CD8-positive, alpha-beta memory T cell (primary cell): ENCODE results near the gene ZDHHC14. TPM values are rescaled to one million over a fixed set of nuclear protein-coding genes. Genes with fewer than 3 reads are reported as not detected.

ENCODE experiments used
- CTCF ChIA-PET: fragments of 350-600 bp; sonication (Branson Sonifier 250); formaldehyde crosslinking; loops from one replicate; lab custom pipeline; 2021; ENCODE audit warnings: antibody characterized with exemption; lab: Charles Lee
- POLR2A ChIA-PET: fragments of 350-600 bp; sonication (Branson Sonifier 250); formaldehyde crosslinking; loops from one replicate; lab custom pipeline; 2021; ENCODE audit warnings: antibody characterized with exemption; lab: Charles Lee
- DNase-seq, 5 donors: peaks; one replicate each; pipeline versions ENCODE4 v3.0.0 to v3.0.0-alpha.2; 2020 to 2022; ENCODE audit warnings: mixed read lengths in 1 of 5
- H3K27ac ChIP-seq: one replicate; pipeline ENCODE4 v1.7.0; 2013; ENCODE audit warnings: low read depth, mild to moderate bottlenecking, low read length, moderate library complexity
- H3K27me3 ChIP-seq: 2 replicates; pipeline ENCODE4 v1.7.0; 2013; ENCODE audit warnings: low read length, mild to moderate bottlenecking; ENCODE audit not compliant: insufficient read depth, poor library complexity, severe bottlenecking
- H3K36me3 ChIP-seq: 2 replicates; pipeline ENCODE4 v1.7.0; 2013; ENCODE audit warnings: mild to moderate bottlenecking, low read length, moderate library complexity; ENCODE audit not compliant: insufficient read depth
- H3K4me1 ChIP-seq: 2 replicates; pipeline ENCODE4 v1.7.0; 2013; ENCODE audit warnings: mild to moderate bottlenecking, low read length, moderate library complexity; ENCODE audit not compliant: insufficient read depth
- H3K4me3 ChIP-seq: 2 replicates; pipeline ENCODE4 v1.7.0; 2013; ENCODE audit warnings: mild to moderate bottlenecking, low read length
- H3K9me3 ChIP-seq: 2 replicates; pipeline ENCODE4 v1.7.0; 2013; ENCODE audit warnings: mild to moderate bottlenecking, low read length
- H3K27ac Mint-ChIP-seq, 8 donors: one replicate each; pipeline ENCODE4 v1.8.0; 2020 to 2021; ENCODE audit warnings: mixed read lengths in 8 of 8, mild to moderate bottlenecking in 6 of 8, inconsistent platforms in 3 of 8, moderate library complexity in 3 of 8
- H3K27me3 Mint-ChIP-seq, 2 donors: one replicate each; pipeline ENCODE4 v1.8.0; 2020 to 2021; ENCODE audit warnings: mixed read lengths in 2 of 2, mild to moderate bottlenecking in 1 of 2, moderate library complexity in 1 of 2
- H3K36me3 Mint-ChIP-seq, 3 donors: one replicate each; pipeline ENCODE4 v1.8.0; 2020 to 2021; ENCODE audit warnings: mixed read lengths in 3 of 3, inconsistent platforms in 1 of 3, mild to moderate bottlenecking in 1 of 3
- H3K4me1 Mint-ChIP-seq, 3 donors: one replicate each; pipeline ENCODE4 v1.8.0; 2020 to 2021; ENCODE audit warnings: mixed read lengths in 3 of 3, inconsistent platforms in 1 of 3, mild to moderate bottlenecking in 1 of 3
- H3K4me3 Mint-ChIP-seq, 7 donors: one replicate each; pipeline ENCODE4 v1.8.0; 2020 to 2021; ENCODE audit warnings: mixed read lengths in 7 of 7, mild to moderate bottlenecking in 6 of 7, moderate library complexity in 4 of 7, inconsistent platforms in 2 of 7
- H3K9me3 Mint-ChIP-seq, 5 donors: one replicate each; pipeline ENCODE4 v1.8.0; 2020 to 2022; ENCODE audit warnings: mixed read lengths in 5 of 5, mild to moderate bottlenecking in 3 of 5, moderate library complexity in 2 of 5, inconsistent platforms in 1 of 5
- polyA plus RNA-seq: library from polyadenylated mRNA; unstranded; fragments of 300-500 nt; fragmentation: Illumina TruSeq; gene quantifications from one replicate; pipeline ENCODE4 v1.2.3, GENCODE V29; 2021
- total RNA-seq, 2 experiments: library from RNA; stranded (reverse); gene quantifications; one replicate each; pipeline ENCODE4 v1.2.3, GENCODE V29; 2021

The ZDHHC14 gene
- total and polyA plus RNA-seq, 3 experiments from 2014 or later, result 4.2 to 8.1 (median 6.3) TPM

DNA sequence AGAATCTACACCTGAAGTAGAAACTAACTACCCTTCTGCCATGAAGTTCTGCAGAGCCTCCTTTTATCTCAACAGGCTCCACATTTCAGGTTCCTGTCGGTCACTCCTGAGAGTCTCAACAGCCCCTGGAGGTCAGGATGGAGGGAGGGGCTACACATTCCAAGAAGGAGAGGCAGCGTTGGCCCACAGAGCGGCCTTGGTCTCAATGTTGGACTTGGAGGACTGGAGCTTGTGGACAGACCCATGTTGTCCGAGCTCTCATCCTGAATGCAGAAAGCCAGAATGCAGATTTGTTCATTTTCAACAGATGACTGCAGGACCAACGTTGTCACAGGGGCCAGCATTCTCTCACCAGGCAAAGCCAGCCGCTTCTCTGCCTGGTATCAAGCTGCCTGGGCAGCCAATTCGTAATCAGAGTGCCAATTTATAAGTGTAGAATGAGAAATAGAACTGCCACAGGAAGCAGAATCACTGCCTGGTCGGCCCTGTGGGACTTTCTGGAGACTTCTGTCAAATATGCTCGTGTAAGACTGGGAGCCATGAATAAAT is 229.5 kb downstream of the ZDHHC14 start:
- H3K27ac Mint-ChIP-seq, result no peak overlapping the region
- H3K9me3 Mint-ChIP-seq, result no peaks in the 10 kb centered on the region
- Histone ChIP-seq H3K36me3 (no peaks in the 10 kb centered on the region), H3K4me3 (no peak overlapping the region), H3K4me1 (no peaks in the 10 kb centered on the region), H3K27me3 (no peaks in the 10 kb centered on the region), H3K27ac (no peak overlapping the region), H3K9me3 (no peaks in the 10 kb centered on the region)
- no peaks in the 10 kb centered on the region for H3K36me3 Mint-ChIP-seq
- no peak overlapping the region for H3K4me3 Mint-ChIP-seq
- peaks cover 0 to 3% (median 3%) of the 10 kb centered on the region in 3 donors for H3K4me1 Mint-ChIP-seq
- peaks cover 0 to 1% of the 10 kb centered on the region in 2 donors for H3K27me3 Mint-ChIP-seq
- ChIA-PET POLR2A (interaction anchor here (0.7 kb wide), 1 partner anchor 180 kb away, joined by 3 read pairs; no protein-coding TSS in a partner anchor), CTCF (no interaction called here)
- peak in 1 of 5 donors; percentile 23 for DNase-seq

DNA sequence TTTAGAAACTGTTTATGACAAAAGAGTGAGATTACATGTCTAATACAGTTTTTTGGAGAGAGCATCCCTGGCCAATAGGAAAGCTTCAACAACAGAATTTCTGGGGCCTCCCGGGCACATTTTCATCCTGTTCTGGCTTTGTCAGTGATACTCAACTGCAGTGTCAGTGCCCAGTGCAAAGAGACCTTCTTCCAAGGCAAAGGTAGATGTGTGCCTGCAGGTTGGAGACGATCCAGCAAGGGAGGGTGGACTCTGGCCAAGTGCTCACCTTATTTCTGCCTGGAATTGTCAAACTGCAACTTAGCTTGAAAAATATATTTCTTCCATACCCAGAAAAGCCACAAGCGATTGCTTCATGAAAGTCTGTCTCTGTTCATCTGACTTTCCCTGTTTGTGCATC is 230.4 kb downstream of the ZDHHC14 start:
- peaks cover 0 to 1% of the 10 kb centered on the region in 2 donors for H3K27me3 Mint-ChIP-seq
- Histone ChIP-seq H3K4me3 (no peak overlapping the region), H3K36me3 (no peaks in the 10 kb centered on the region), H3K27ac (no peak overlapping the region), H3K9me3 (no peaks in the 10 kb centered on the region), H3K4me1 (no peaks in the 10 kb centered on the region), H3K27me3 (no peaks in the 10 kb centered on the region)
- no peaks in the 10 kb centered on the region for H3K36me3 Mint-ChIP-seq
- peak in 1 of 5 donors; percentile 21 for DNase-seq
- H3K4me1 Mint-ChIP-seq, result peaks cover 0 to 3% (median 3%) of the 10 kb centered on the region in 3 donors
- H3K4me3 Mint-ChIP-seq, result no peak overlapping the region
- H3K27ac Mint-ChIP-seq, result no peak overlapping the region
- no peaks in the 10 kb centered on the region for H3K9me3 Mint-ChIP-seq
- POLR2A ChIA-PET, result no interaction called here
- CTCF ChIA-PET, result interaction anchor here (0.9 kb wide), 1 partner anchor 297 kb away, joined by 4 read pairs; no protein-coding TSS in a partner anchor

DNA sequence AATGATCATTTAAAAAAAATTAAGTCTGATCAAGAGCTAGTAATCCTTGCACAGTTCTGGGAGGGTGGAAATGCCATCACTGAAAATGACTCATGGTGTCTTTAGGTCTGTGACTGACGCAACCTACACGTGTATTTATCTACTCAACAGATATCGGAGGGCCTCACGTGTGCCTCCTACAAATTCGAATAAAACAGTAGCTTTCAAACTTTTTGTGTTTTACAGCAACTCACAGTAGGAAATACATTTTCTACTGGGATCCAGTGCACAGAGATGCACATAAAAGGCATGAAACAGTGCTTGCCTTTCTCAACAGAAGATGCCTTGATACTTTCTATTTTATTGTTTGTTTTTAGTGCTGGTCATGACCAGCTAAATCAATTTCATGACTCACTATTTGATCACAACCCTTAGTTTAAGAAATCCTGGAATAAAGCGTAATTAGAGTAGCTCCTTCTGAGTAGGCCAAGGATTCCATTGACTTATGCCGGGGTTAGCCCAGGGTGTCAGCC is 232.1 kb downstream of the ZDHHC14 start:
- H3K4me1 ChIP-seq, result no peaks in the 10 kb centered on the region
- no peaks in the 10 kb centered on the region for H3K36me3 ChIP-seq
- H3K4me1 Mint-ChIP-seq, result no peaks in the 10 kb centered on the region
- ChIA-PET CTCF (interaction anchor here (1.0 to 1.5 kb wide), 3 partner anchors 15 to 53 kb away, joined by 3 to 4 read pairs (median 4); no protein-coding TSS in a partner anchor), POLR2A (no interaction called here)
- H3K9me3 ChIP-seq, result no peaks in the 10 kb centered on the region
- no peak overlapping the region for H3K27ac ChIP-seq
- H3K27me3 Mint-ChIP-seq, result peaks cover 0 to 1% of the 10 kb centered on the region in 2 donors
- H3K4me3 Mint-ChIP-seq, result no peak overlapping the region
- no peaks in the 10 kb centered on the region for H3K36me3 Mint-ChIP-seq
- no peak overlapping the region for H3K4me3 ChIP-seq
- no peaks in the 10 kb centered on the region for H3K9me3 Mint-ChIP-seq
- no peaks in the 10 kb centered on the region for H3K27me3 ChIP-seq
- DNase-seq, result no peak
- peak overlapping the region in 1 of 8 donors; percentile 41 for H3K27ac Mint-ChIP-seq

DNA sequence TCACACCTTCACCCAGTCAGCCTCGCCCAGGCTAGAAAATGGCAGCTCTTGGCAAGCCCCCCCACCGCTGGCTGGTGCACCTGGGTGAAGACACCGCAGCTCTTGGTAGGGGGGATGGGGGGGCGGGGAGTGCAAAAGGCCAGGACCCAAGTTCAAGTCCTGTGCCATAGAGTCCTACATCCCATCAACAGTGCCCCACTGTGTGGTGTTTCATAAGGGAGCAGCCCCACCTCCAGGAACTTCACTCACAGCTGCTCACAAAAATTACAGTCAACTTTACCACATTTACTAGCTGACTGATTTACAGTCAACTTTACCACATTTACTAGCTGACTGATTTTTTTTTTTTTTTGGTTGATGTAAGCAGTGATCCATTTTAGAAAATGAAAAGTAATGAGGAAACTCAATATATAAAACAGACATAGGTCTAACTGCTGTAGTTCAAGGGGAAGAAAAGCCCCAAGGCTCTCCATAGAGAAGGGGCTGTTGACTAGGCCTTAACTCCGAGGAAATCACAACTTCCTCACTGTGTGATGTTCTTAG is 233.1 kb downstream of the ZDHHC14 start:
- Histone ChIP-seq H3K27ac (no peak overlapping the region), H3K36me3 (no peaks in the 10 kb centered on the region), H3K4me3 (no peak overlapping the region), H3K4me1 (no peaks in the 10 kb centered on the region), H3K27me3 (no peaks in the 10 kb centered on the region), H3K9me3 (no peaks in the 10 kb centered on the region)
- ChIA-PET CTCF (interaction anchor here (1.5 kb wide), 1 partner anchor 52 kb away, joined by 4 read pairs; no protein-coding TSS in a partner anchor), POLR2A (no interaction called here)
- H3K27me3 Mint-ChIP-seq, result peaks cover 0 to 1% of the 10 kb centered on the region in 2 donors
- H3K9me3 Mint-ChIP-seq, result no peaks in the 10 kb centered on the region
- H3K36me3 Mint-ChIP-seq, result no peaks in the 10 kb centered on the region
- DNase-seq, result peak in 1 of 5 donors; percentile 32
- no peak overlapping the region for H3K27ac Mint-ChIP-seq
- H3K4me1 Mint-ChIP-seq, result no peaks in the 10 kb centered on the region
- H3K4me3 Mint-ChIP-seq, result no peak overlapping the region

DNA sequence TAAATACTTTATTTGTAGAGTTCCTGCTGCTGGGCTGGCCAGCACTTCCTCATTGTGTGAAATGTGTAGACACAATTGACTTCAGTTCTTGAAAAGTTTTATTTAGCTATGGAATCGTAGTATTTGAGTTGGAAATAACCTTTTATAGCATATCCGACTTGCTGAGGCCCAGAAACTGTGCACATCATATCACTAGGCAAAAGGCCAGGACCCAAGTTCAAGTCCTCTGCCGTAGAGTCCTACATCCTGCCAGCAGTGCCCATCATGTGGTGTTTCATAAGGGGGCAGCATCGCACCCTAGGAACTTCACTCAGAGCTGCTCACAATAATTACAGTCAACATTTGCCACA is 234.4 kb downstream of the ZDHHC14 start:
- Mint-ChIP-seq H3K27me3 (no peaks in the 10 kb centered on the region), H3K4me1 (no peaks in the 10 kb centered on the region), H3K9me3 (no peaks in the 10 kb centered on the region), H3K36me3 (no peaks in the 10 kb centered on the region), H3K4me3 (no peak overlapping the region), H3K27ac (peak overlapping the region in 1 of 8 donors; percentile 17)
- H3K27me3 ChIP-seq, result no peaks in the 10 kb centered on the region
- ChIA-PET CTCF (interaction anchor here (0.9 to 1.0 kb wide), 3 partner anchors 17 to 301 kb away, joined by 3 read pairs; no protein-coding TSS in a partner anchor), POLR2A (interaction anchor here (0.6 kb wide), 1 partner anchor 84 kb away, joined by 12 read pairs; no protein-coding TSS in a partner anchor)
- no peak for DNase-seq
- no peaks in the 10 kb centered on the region for H3K4me1 ChIP-seq
- no peak overlapping the region for H3K27ac ChIP-seq
- H3K4me3 ChIP-seq, result no peak overlapping the region
- no peaks in the 10 kb centered on the region for H3K36me3 ChIP-seq
- no peaks in the 10 kb centered on the region for H3K9me3 ChIP-seq

- ChIA-PET CTCF (interaction anchor here (0.9 kb wide), 1 partner anchor 301 kb away, joined by 3 read pairs; no protein-coding TSS in a partner anchor), POLR2A (no interaction called here)
- Histone ChIP-seq H3K27me3 (no peaks in the 10 kb centered on the region), H3K27ac (no peak overlapping the region), H3K4me1 (no peaks in the 10 kb centered on the region), H3K36me3 (no peaks in the 10 kb centered on the region), H3K4me3 (no peak overlapping the region), H3K9me3 (no peaks in the 10 kb centered on the region)
- no peaks in the 10 kb centered on the region for H3K27me3 Mint-ChIP-seq
- no peak overlapping the region for H3K4me3 Mint-ChIP-seq
- no peaks in the 10 kb centered on the region for H3K9me3 Mint-ChIP-seq
- H3K36me3 Mint-ChIP-seq, result no peaks in the 10 kb centered on the region
- peak in 1 of 5 donors; percentile 33 for DNase-seq
- H3K27ac Mint-ChIP-seq, result peak overlapping the region in 1 of 8 donors; percentile 2
- H3K4me1 Mint-ChIP-seq, result no peaks in the 10 kb centered on the region
These were observed 235.0 kb downstream of the ZDHHC14 start for GRCh38 chr6:157615951-157616350.

DNA sequence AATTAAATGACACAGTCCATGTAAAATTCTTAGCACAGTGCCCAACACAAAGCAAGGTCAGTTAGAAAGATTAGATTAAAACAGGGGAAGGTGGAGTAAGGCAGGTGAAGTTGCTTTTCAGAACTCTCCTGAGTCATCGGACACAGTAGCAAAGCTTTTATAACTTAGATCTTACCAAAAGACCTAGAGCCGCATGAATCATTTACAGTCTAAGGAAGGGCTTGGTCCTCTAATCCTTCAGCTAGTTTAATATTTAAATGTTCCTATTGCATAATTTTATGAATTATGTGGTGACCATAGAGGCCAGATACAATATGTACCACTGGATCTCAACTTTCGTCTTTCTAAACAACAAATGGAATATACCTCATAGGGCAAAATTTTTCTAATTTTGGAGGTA is 240.0 kb downstream of the ZDHHC14 start:
- H3K27ac Mint-ChIP-seq, result no peak overlapping the region
- no peak for DNase-seq
- no peak overlapping the region for H3K4me3 Mint-ChIP-seq
- Histone ChIP-seq H3K4me1 (no peaks in the 10 kb centered on the region), H3K4me3 (no peak overlapping the region), H3K27me3 (no peaks in the 10 kb centered on the region), H3K9me3 (no peaks in the 10 kb centered on the region), H3K36me3 (no peaks in the 10 kb centered on the region), H3K27ac (no peak overlapping the region)
- H3K36me3 Mint-ChIP-seq, result peaks cover 0 to 4% (median 1%) of the 10 kb centered on the region in 3 donors
- H3K4me1 Mint-ChIP-seq, result no peaks in the 10 kb centered on the region
- H3K9me3 Mint-ChIP-seq, result no peaks in the 10 kb centered on the region
- ChIA-PET POLR2A (no interaction called here), CTCF (no interaction called here)
- peaks cover 0 to 2% of the 10 kb centered on the region in 2 donors for H3K27me3 Mint-ChIP-seq

DNA sequence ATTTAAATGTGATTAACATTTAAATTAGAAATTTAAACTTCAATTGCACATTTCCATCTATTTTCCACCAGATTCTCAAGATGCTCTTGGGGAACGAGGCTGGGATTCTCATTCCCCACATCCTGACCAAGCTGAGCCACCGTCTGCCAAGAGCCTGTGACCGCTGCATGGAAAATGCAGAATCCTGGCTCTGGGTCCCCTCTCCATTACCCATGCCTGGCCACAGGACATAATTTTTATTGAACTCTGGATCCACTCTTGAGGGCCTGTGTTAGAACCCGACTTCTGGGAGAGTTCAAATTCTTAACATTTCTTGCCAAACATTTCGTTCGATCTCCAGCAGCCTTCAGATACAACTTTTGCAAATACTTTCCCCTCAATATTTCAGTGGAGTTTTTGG is 240.4 kb downstream of the ZDHHC14 start:
- peak overlapping the region in 1 of 8 donors; percentile 1 for H3K27ac Mint-ChIP-seq
- CTCF ChIA-PET, result interaction anchor here (0.7 kb wide), 1 partner anchor 56 kb away, joined by 4 read pairs; no protein-coding TSS in a partner anchor

More for the DNA sequence above, 240.4 kb downstream of the ZDHHC14 start:
- H3K27me3 ChIP-seq, result no peaks in the 10 kb centered on the region
- H3K4me1 Mint-ChIP-seq, result no peaks in the 10 kb centered on the region
- H3K4me3 Mint-ChIP-seq, result no peak overlapping the region
- no peaks in the 10 kb centered on the region for H3K36me3 ChIP-seq
- no peak for DNase-seq
- H3K9me3 ChIP-seq, result no peaks in the 10 kb centered on the region
- H3K9me3 Mint-ChIP-seq, result no peaks in the 10 kb centered on the region
- H3K4me1 ChIP-seq, result no peaks in the 10 kb centered on the region
- H3K4me3 ChIP-seq, result no peak overlapping the region
- peaks cover 0 to 4% (median 1%) of the 10 kb centered on the region in 3 donors for H3K36me3 Mint-ChIP-seq
- H3K27me3 Mint-ChIP-seq, result peaks cover 0 to 2% of the 10 kb centered on the region in 2 donors
- POLR2A ChIA-PET, result no interaction called here
- no peak overlapping the region for H3K27ac ChIP-seq
